Measurements from ENCODE around the gene MAPK11.

GRCh38 chr22:50305393-50305922, 35.3 kb upstream of the MAPK11 start:
- TF ChIP-seq CTCF (conservative IDR thresholded peaks at IDR 0.05; ENCODE audit: low read depth, low read length) (no peak), EZH2 (IDR thresholded peaks at IDR 0.05; ENCODE audit: low read length, unreplicated experiment) (no peak)
